HG02678 (cell line): ENCODE measurements around the gene EOGT.

Source experiments
- ATAC-seq: cut with Tn5 transposase; IDR thresholded peaks from one replicate; pipeline ENCODE4 v1.9.1; 2021; ENCODE audit warnings: mild to moderate bottlenecking, moderate library complexity; ENCODE audit not compliant: unreplicated experiment

EOGT gene

GRCh38 chr3:68963891-68964290 lies 49.6 kb downstream of the EOGT start:
- no peak for ATAC-seq

- no peak for ATAC-seq
These were observed 50.1 kb downstream of the EOGT start for GRCh38 chr3:68963376-68963775.

GRCh38 chr3:68958932-68959331 lies 54.6 kb downstream of the EOGT start:
- no peak for ATAC-seq

- ATAC-seq, result no peak
These were observed 55.6 kb downstream of the EOGT start for GRCh38 chr3:68957895-68958294.

GRCh38 chr3:68953816-68954444 lies 59.6 kb downstream of the EOGT start:
- ATAC-seq, result no peak

- no peak for ATAC-seq
These were observed 68.3 kb downstream of the EOGT start for GRCh38 chr3:68945225-68945624.

GRCh38 chr3:68943753-68944500 lies 69.6 kb downstream of the EOGT start:
- no peak for ATAC-seq

- ATAC-seq, result no peak
These were observed 72.4 kb downstream of the EOGT start for GRCh38 chr3:68941055-68941454.

GRCh38 chr3:68936856-68937255 lies 76.6 kb downstream of the EOGT start:
- no peak for ATAC-seq

GRCh38 chr3:68935778-68936177 lies 77.7 kb downstream of the EOGT start:
- ATAC-seq, result no peak

- no peak for ATAC-seq
These were observed 81.9 kb downstream of the EOGT start for GRCh38 chr3:68931406-68932149.
